Measurements from ENCODE around the gene HABP2.

DNA sequence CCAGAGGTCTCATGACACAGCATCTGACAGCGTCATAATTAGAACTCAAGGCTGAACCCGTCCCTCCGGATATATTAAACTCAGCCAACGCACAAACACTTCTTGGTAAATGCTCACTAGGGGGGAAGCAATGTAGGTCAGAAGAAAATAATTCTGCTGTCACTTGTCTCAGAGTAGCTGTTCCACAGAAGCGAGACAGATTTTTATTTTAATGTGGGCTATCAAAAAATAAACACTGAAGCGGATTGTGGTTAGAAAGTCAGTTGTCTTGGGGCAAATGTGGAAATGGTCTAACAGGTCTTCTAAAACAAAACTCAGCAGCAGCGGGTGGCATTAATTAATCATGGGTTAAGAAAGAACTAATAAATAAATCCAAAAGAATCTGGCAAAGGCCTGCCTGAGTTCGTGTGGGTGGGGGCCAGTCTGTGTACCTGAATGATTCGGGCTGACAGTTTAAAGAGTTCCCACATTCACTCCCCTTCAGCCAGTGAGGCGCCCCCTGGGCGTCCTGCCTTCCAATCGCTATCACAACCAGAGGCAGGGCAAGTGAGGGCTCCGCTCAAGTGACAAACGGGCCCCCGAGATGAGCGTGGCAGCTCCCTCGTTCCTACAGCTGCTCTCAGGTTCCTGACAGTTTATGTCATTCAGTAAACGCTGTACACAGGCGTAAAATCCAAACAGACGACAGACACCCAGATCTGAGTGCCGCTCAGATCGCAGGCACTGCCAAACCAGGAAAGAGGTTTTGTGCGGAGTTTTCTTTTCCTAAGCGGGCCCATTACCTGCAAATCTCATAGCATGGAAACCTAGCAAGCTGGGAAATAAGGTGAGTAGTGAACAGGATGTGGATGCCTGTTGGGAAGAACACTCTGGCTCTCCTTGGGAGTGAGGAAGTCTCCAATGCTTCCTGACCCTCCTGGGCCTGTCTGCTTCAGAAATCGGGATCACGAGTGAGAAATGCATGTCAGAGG is 58.1 kb downstream of the HABP2 start:
- TF ChIP-seq, protein P1, sequence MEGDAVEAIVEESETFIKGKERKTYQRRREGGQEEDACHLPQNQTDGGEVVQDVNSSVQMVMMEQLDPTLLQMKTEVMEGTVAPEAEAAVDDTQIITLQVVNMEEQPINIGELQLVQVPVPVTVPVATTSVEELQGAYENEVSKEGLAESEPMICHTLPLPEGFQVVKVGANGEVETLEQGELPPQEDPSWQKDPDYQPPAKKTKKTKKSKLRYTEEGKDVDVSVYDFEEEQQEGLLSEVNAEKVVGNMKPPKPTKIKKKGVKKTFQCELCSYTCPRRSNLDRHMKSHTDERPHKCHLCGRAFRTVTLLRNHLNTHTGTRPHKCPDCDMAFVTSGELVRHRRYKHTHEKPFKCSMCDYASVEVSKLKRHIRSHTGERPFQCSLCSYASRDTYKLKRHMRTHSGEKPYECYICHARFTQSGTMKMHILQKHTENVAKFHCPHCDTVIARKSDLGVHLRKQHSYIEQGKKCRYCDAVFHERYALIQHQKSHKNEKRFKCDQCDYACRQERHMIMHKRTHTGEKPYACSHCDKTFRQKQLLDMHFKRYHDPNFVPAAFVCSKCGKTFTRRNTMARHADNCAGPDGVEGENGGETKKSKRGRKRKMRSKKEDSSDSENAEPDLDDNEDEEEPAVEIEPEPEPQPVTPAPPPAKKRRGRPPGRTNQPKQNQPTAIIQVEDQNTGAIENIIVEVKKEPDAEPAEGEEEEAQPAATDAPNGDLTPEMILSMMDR (IDR thresholded peaks at IDR 0.05): no peak
- TF ChIP-seq POLR2A (IDR thresholded peaks at IDR 0.05): no peak
